ENCODE results near the gene SLC9A3.

The SLC9A3 gene

GRCh38 chr5:478369-478981 lies 45.8 kb downstream of the SLC9A3 start:
- Histone ChIP-seq H3K36me3 (ENCODE audit: control insufficient read depth in 1 of 2, insufficient read depth in 2 of 2, low read length in 2 of 2) (no peaks in the 10 kb centered on the region), H3K79me1 (ENCODE audit: low read length) (peaks cover 5% of the 10 kb centered on the region), H3K4me2 (ENCODE audit: low read length) (no peak overlapping the region), H3K4me3 (ENCODE audit: low read depth, low read length) (no peak overlapping the region), H2BK12ac (ENCODE audit: low read length) (no peak overlapping the region), H3K18ac (ENCODE audit: low read length) (no peak overlapping the region), H3K9me3 (ENCODE audit: insufficient read depth, low read depth, low read length) (peaks cover 4% of the 10 kb centered on the region), H3K14ac (ENCODE audit: low read length) (no peak overlapping the region), H2BK5ac (ENCODE audit: low read depth, low read length, poor library complexity) (no peak overlapping the region), H2AFZ (ENCODE audit: insufficient read depth, low read length, poor library complexity) (no peak overlapping the region), H3K79me2 (ENCODE audit: control insufficient read depth, insufficient read depth, low read length, poor library complexity) (peaks cover 2% of the 10 kb centered on the region), H3K9ac (ENCODE audit: low read length) (no peak overlapping the region), H4K91ac (ENCODE audit: low read depth, low read length) (no peak overlapping the region), H3K23ac (ENCODE audit: low read length) (no peak overlapping the region), H3K27me3 (ENCODE audit: insufficient read depth, low read length) (peaks cover 6% of the 10 kb centered on the region), H4K12ac (ENCODE audit: low read depth, low read length) (no peak overlapping the region), H4K8ac (ENCODE audit: low read depth, low read length) (no peak overlapping the region), H3K4ac (ENCODE audit: low read depth, low read length) (no peak overlapping the region), H3K27ac (ENCODE audit: low read depth, low read length) (no peak overlapping the region), H3K4me1 (ENCODE audit: control insufficient read depth in 1 of 2, insufficient read depth in 2 of 2, low read length in 2 of 2) (peaks cover 5 to 7% of the 10 kb centered on the region in 2 experiments), H2BK120ac (ENCODE audit: insufficient read depth, low read length, poor library complexity) (no peak overlapping the region), H2AK5ac (ENCODE audit: low read length) (no peak overlapping the region)
- no peak for DNase-seq
- WGBS (ENCODE audit: extremely low coverage, insufficient coverage, insufficient read length): no CpG with 5 or more reads among the region's 18 CpGs

- no peak overlapping the region for H3K27ac ChIP-seq (ENCODE audit: low read depth, low read length)
- no peaks in the 10 kb centered on the region for H3K36me3 ChIP-seq (ENCODE audit: control insufficient read depth in 1 of 2, insufficient read depth in 2 of 2, low read length in 2 of 2)
- no CpG with 5 or more reads among the region's 13 CpGs for WGBS (ENCODE audit: extremely low coverage, insufficient coverage, insufficient read length)
- no peak overlapping the region for H2BK5ac ChIP-seq (ENCODE audit: low read depth, low read length, poor library complexity)
- H3K79me2 ChIP-seq (ENCODE audit: control insufficient read depth, insufficient read depth, low read length, poor library complexity): peaks cover 6% of the 10 kb centered on the region
- no peak overlapping the region for H2BK120ac ChIP-seq (ENCODE audit: insufficient read depth, low read length, poor library complexity)
- H2BK12ac ChIP-seq (ENCODE audit: low read length): no peak overlapping the region
- no peak overlapping the region for H4K8ac ChIP-seq (ENCODE audit: low read depth, low read length)
- H3K4me2 ChIP-seq (ENCODE audit: low read length): no peak overlapping the region
- no peak overlapping the region for H4K12ac ChIP-seq (ENCODE audit: low read depth, low read length)
- DNase-seq: no peak
- H2AK5ac ChIP-seq (ENCODE audit: low read length): no peak overlapping the region
- H3K4ac ChIP-seq (ENCODE audit: low read depth, low read length): no peak overlapping the region
- H3K4me3 ChIP-seq (ENCODE audit: low read depth, low read length): no peak overlapping the region
- H3K27me3 ChIP-seq (ENCODE audit: insufficient read depth, low read length): peaks cover 6% of the 10 kb centered on the region
- peaks cover 4% of the 10 kb centered on the region for H3K9me3 ChIP-seq (ENCODE audit: insufficient read depth, low read depth, low read length)
- H2AFZ ChIP-seq (ENCODE audit: insufficient read depth, low read length, poor library complexity): no peak overlapping the region
- H3K79me1 ChIP-seq (ENCODE audit: low read length): peaks cover 9% of the 10 kb centered on the region
- H3K23ac ChIP-seq (ENCODE audit: low read length): no peak overlapping the region
- H3K18ac ChIP-seq (ENCODE audit: low read length): no peak overlapping the region
- H4K91ac ChIP-seq (ENCODE audit: low read depth, low read length): no peak overlapping the region
- H3K9ac ChIP-seq (ENCODE audit: low read length): no peak overlapping the region
- no peak overlapping the region for H3K14ac ChIP-seq (ENCODE audit: low read length)
- H3K4me1 ChIP-seq (ENCODE audit: control insufficient read depth in 1 of 2, insufficient read depth in 2 of 2, low read length in 2 of 2): peaks cover 5 to 7% of the 10 kb centered on the region in 2 experiments
Observed at GRCh38 chr5:477871-478270, 46.4 kb downstream of the SLC9A3 start.

- no peak for DNase-seq
- Histone ChIP-seq H4K8ac (ENCODE audit: low read depth, low read length) (no peak overlapping the region), H3K4me3 (ENCODE audit: low read depth, low read length) (no peak overlapping the region), H3K4ac (ENCODE audit: low read depth, low read length) (no peak overlapping the region), H2BK5ac (ENCODE audit: low read depth, low read length, poor library complexity) (no peak overlapping the region), H3K79me2 (ENCODE audit: control insufficient read depth, insufficient read depth, low read length, poor library complexity) (peaks cover 11% of the 10 kb centered on the region), H2AK5ac (ENCODE audit: low read length) (no peak overlapping the region), H3K23ac (ENCODE audit: low read length) (no peak overlapping the region), H3K9ac (ENCODE audit: low read length) (no peak overlapping the region), H3K18ac (ENCODE audit: low read length) (no peak overlapping the region), H4K12ac (ENCODE audit: low read depth, low read length) (no peak overlapping the region), H3K14ac (ENCODE audit: low read length) (no peak overlapping the region), H2BK12ac (ENCODE audit: low read length) (no peak overlapping the region), H3K4me1 (ENCODE audit: control insufficient read depth in 1 of 2, insufficient read depth in 2 of 2, low read length in 2 of 2) (peaks cover 9% of the 10 kb centered on the region in 2 experiments), H3K36me3 (ENCODE audit: control insufficient read depth in 1 of 2, insufficient read depth in 2 of 2, low read length in 2 of 2) (no peaks in the 10 kb centered on the region), H3K79me1 (ENCODE audit: low read length) (peaks cover 15% of the 10 kb centered on the region), H3K9me3 (ENCODE audit: insufficient read depth, low read depth, low read length) (peaks cover 4% of the 10 kb centered on the region), H2BK120ac (ENCODE audit: insufficient read depth, low read length, poor library complexity) (no peak overlapping the region), H3K27me3 (ENCODE audit: insufficient read depth, low read length) (peaks cover 6% of the 10 kb centered on the region), H3K4me2 (ENCODE audit: low read length) (no peak overlapping the region), H2AFZ (ENCODE audit: insufficient read depth, low read length, poor library complexity) (no peak overlapping the region), H3K27ac (ENCODE audit: low read depth, low read length) (no peak overlapping the region), H4K91ac (ENCODE audit: low read depth, low read length) (no peak overlapping the region)
- WGBS (ENCODE audit: extremely low coverage, insufficient coverage, insufficient read length): no CpG with 5 or more reads among the region's 19 CpGs
Observed at GRCh38 chr5:477247-477646, 47.0 kb downstream of the SLC9A3 start.

GRCh38 chr5:476814-477175 lies 47.5 kb downstream of the SLC9A3 start:
- Histone ChIP-seq H4K91ac (ENCODE audit: low read depth, low read length) (no peak overlapping the region), H2BK12ac (ENCODE audit: low read length) (no peak overlapping the region), H3K27me3 (ENCODE audit: insufficient read depth, low read length) (peaks cover 6% of the 10 kb centered on the region), H3K79me2 (ENCODE audit: control insufficient read depth, insufficient read depth, low read length, poor library complexity) (peaks cover 11% of the 10 kb centered on the region), H2AFZ (ENCODE audit: insufficient read depth, low read length, poor library complexity) (no peak overlapping the region), H3K4me2 (ENCODE audit: low read length) (no peak overlapping the region), H3K14ac (ENCODE audit: low read length) (no peak overlapping the region), H3K9ac (ENCODE audit: low read length) (no peak overlapping the region), H3K9me3 (ENCODE audit: insufficient read depth, low read depth, low read length) (peaks cover 4% of the 10 kb centered on the region), H2AK5ac (ENCODE audit: low read length) (no peak overlapping the region), H2BK120ac (ENCODE audit: insufficient read depth, low read length, poor library complexity) (no peak overlapping the region), H3K4ac (ENCODE audit: low read depth, low read length) (no peak overlapping the region), H3K18ac (ENCODE audit: low read length) (no peak overlapping the region), H4K12ac (ENCODE audit: low read depth, low read length) (no peak overlapping the region), H2BK5ac (ENCODE audit: low read depth, low read length, poor library complexity) (no peak overlapping the region), H3K79me1 (ENCODE audit: low read length) (peaks cover 16% of the 10 kb centered on the region), H3K36me3 (ENCODE audit: control insufficient read depth in 1 of 2, insufficient read depth in 2 of 2, low read length in 2 of 2) (no peaks in the 10 kb centered on the region), H3K4me3 (ENCODE audit: low read depth, low read length) (no peak overlapping the region), H3K4me1 (ENCODE audit: control insufficient read depth in 1 of 2, insufficient read depth in 2 of 2, low read length in 2 of 2) (peaks cover 13% of the 10 kb centered on the region in 2 experiments), H4K8ac (ENCODE audit: low read depth, low read length) (no peak overlapping the region), H3K23ac (ENCODE audit: low read length) (no peak overlapping the region), H3K27ac (ENCODE audit: low read depth, low read length) (no peak overlapping the region)
- DNase-seq: no peak
- no CpG with 5 or more reads among the region's 9 CpGs for WGBS (ENCODE audit: extremely low coverage, insufficient coverage, insufficient read length)
